BJ (cell line): ENCODE results near the gene FHAD1. TPM values are rescaled to one million over a fixed set of nuclear protein-coding genes. Genes with fewer than 3 reads are reported as not detected.

Experiments used
- CTCF ChIA-PET: fragments of 350-600 bp; formaldehyde crosslinking; extraction: SDS; loops from one replicate; lab custom pipeline; 2021; ENCODE audit warnings: antibody characterized with exemption, inconsistent platforms; lab: Yijun Ruan, JAX
- POLR2A ChIA-PET: fragments of 300-600 bp; sonication (Branson Sonifier 250); formaldehyde crosslinking; extraction: SDS; loops from one replicate; lab custom pipeline; 2021; ENCODE audit warnings: antibody characterized with exemption; lab: Charles Lee
- DNase-seq: peaks from one replicate; pipeline ENCODE4 v3.0.0-alpha.2; 2011; ENCODE audit warnings: low read depth
- H3K27me3 ChIP-seq: 2 replicates; pipeline ENCODE4 v1.6.0; 2011; ENCODE audit warnings: low read length; ENCODE audit not compliant: control insufficient read depth, insufficient read depth
- H3K36me3 ChIP-seq: 2 replicates; pipeline ENCODE4 v1.5.1; 2011; ENCODE audit warnings: low read length; ENCODE audit not compliant: control insufficient read depth, insufficient read depth
- H3K4me3 ChIP-seq: 2 replicates; pipeline ENCODE4 v1.5.1; 2011; ENCODE audit warnings: low read depth, mild to moderate bottlenecking, control low read depth, low read length
- polyA plus RNA-seq: library from polyadenylated mRNA; depleted of rRNA; stranded (reverse); fragments of >200 nt; gene quantifications from 2 replicates; pipeline ENCODE4 v1.2.3, GENCODE V29; 2011
- TF ChIP-seq, protein P1 (sequence below): IDR thresholded peaks from 2 replicates; pipeline ENCODE4 v1.5.1; 2011; ENCODE audit warnings: low read depth, mild to moderate bottlenecking, control low read depth, inconsistent platforms, low read length, moderate library complexity; ENCODE audit not compliant: insufficient read depth

Gene FHAD1
- polyA plus RNA-seq, 1 experiment, result not detected

GRCh38 chr1:15259622-15260007, 12.6 kb downstream of the FHAD1 start:
- no peak for DNase-seq
- POLR2A ChIA-PET, result no interaction called here
- CTCF ChIA-PET, result interaction anchor here (2.9 to 4.8 kb wide), 2 partner anchors 14 to 107 kb away, joined by 9 to 21 read pairs; partner anchors contain the start of gene TMEM51

DNA sequence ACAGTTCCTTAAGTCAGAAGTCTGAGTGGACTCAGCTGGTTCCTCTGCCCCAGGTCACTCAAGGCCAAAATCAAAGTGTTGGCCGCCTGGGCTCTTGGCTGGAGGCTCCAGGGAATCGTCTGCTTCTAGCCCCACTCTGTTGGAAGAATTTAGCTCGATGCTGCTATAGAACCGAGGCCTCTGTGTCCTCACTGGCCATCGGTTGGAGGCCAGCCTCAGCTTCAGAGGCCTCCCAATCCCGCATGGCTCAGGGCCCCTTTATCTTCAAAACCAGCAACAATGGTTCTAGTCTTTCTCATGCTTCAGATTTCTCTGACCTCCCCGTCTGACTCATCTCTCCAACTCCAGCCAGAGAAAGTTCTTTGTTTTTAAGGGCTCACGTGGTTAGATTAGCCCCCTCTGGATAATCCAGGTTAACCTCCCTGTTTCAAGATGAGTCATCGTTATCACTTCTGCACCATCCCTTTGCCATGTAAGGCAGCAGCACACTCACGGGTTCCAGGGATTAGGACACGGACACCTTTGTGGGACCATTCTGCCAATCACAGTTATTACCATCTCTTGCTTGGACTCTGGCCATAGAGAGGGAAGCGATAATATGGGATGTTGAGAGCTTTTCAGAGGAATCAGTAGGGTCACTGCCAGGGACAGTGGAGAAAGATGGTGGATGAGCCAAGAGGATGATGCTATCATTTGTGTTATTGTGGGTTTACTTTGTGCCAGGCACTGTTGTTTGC, 13.6 kb downstream of the FHAD1 start:
- H3K4me3 ChIP-seq, result no peak overlapping the region
- DNase-seq, result no peak
- POLR2A ChIA-PET, result no interaction called here
- CTCF ChIA-PET, result interaction anchor here (2.9 to 4.8 kb wide), 2 partner anchors 13 to 108 kb away, joined by 9 to 21 read pairs; partner anchors contain the start of gene TMEM51
- no peaks in the 10 kb centered on the region for H3K36me3 ChIP-seq
- TF ChIP-seq, protein P1, sequence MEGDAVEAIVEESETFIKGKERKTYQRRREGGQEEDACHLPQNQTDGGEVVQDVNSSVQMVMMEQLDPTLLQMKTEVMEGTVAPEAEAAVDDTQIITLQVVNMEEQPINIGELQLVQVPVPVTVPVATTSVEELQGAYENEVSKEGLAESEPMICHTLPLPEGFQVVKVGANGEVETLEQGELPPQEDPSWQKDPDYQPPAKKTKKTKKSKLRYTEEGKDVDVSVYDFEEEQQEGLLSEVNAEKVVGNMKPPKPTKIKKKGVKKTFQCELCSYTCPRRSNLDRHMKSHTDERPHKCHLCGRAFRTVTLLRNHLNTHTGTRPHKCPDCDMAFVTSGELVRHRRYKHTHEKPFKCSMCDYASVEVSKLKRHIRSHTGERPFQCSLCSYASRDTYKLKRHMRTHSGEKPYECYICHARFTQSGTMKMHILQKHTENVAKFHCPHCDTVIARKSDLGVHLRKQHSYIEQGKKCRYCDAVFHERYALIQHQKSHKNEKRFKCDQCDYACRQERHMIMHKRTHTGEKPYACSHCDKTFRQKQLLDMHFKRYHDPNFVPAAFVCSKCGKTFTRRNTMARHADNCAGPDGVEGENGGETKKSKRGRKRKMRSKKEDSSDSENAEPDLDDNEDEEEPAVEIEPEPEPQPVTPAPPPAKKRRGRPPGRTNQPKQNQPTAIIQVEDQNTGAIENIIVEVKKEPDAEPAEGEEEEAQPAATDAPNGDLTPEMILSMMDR, result no peak
- peaks cover 4% of the 10 kb centered on the region; the same call in 1 of the 2 replicates for H3K27me3 ChIP-seq

More at GRCh38 chr1:15259622-15260007, 12.6 kb downstream of the FHAD1 start:
- no peaks in the 10 kb centered on the region for H3K36me3 ChIP-seq
- TF ChIP-seq, protein P1, result no peak
- H3K4me3 ChIP-seq, result no peak overlapping the region
- H3K27me3 ChIP-seq, result peaks cover 4% of the 10 kb centered on the region; the same call in 1 of the 2 replicates

DNA sequence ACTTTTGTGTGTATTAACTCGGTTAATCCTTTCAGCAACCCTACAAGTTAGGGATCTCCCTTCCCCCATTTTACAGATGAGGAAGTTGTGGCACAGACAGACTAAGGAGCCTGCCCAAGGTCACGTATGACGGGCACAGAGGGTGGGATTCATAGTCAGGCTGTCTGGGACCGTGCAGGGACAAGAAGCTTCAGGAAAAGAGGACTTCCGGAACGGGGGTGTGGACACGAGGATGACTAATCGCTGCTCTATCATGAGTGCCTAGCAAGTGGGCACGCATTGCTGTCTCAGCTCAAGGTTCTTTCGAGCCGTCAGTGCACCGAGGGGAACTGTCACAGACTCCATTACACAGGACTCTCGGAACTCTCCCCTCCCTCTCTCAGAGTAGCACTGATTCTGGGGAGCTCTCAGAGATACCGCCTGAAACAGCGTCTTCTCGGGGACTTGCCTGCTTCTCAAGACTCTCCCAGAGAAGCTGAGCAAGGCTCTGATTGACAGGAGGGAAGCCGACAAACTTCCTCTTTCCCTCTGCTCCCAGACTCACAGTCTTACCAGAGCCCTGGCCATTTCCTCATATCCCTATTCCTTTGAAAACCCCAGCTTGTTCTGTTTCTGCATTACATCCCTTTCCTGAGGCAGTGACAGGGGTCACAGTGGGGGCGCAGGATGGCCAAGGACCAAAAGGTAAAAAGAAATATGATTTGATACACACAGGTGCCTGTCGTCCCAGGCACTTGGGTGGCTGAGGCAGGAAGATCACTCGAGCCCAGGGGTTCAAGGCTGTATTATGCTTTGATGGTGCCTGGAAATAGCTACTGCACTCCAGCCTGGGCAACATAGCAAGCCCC, 14.4 kb downstream of the FHAD1 start:
- DNase-seq, result no peak
- ChIA-PET POLR2A (no interaction called here), CTCF (interaction anchor here (1.0 to 4.8 kb wide), 3 partner anchors 12 to 133 kb away, joined by 5 to 21 read pairs (median 9); partner anchors contain the start of gene TMEM51)
- Histone ChIP-seq H3K36me3 (no peaks in the 10 kb centered on the region), H3K4me3 (no peak overlapping the region), H3K27me3 (0 out of 2 replicates have a peak, but pooled peaks cover 2% of the 10 kb centered on the region)
- TF ChIP-seq, protein P1, result no peak

GRCh38 chr1:15262003-15262377, 15.0 kb downstream of the FHAD1 start:
- POLR2A ChIA-PET, result no interaction called here

More at GRCh38 chr1:15262003-15262377, 15.0 kb downstream of the FHAD1 start:
- CTCF ChIA-PET, result interaction anchor here (1.0 to 4.8 kb wide), 3 partner anchors 11 to 133 kb away, joined by 5 to 21 read pairs (median 9); partner anchors contain the start of gene TMEM51
- Histone ChIP-seq H3K36me3 (no peaks in the 10 kb centered on the region), H3K4me3 (no peak overlapping the region), H3K27me3 (no peaks in the 10 kb centered on the region)
- no peak for DNase-seq
- TF ChIP-seq, protein P1, result no peak
